Keratinocyte (primary cell): ENCODE data around the gene FAF1. TPM values are rescaled to one million over a fixed set of nuclear protein-coding genes. Genes with fewer than 3 reads are reported as not detected.
A peak's percentile ranks its signal among the peaks of the same experiment; 100 is the strongest.

Source experiments
- DNase-seq: peaks from one replicate; pipeline ENCODE4 v3.0.0-alpha.2; 2011; ENCODE audit warnings: low read depth, missing footprints, low spot score
- FAIRE-seq: peaks from 2 replicates; lab custom pipeline; 2011; peaks lifted over from hg19 to GRCh38; lab: Jason Lieb, UNC
- H2AFZ ChIP-seq: 2 replicates; pipeline ENCODE4 v1.6.0; 2012; ENCODE audit warnings: low read length, control low read depth, inconsistent platforms; ENCODE audit not compliant: control insufficient read depth
- H3K27ac ChIP-seq: 2 replicates; pipeline ENCODE4 v1.5.1; 2011; ENCODE audit warnings: low read length; ENCODE audit not compliant: control insufficient read depth, insufficient read depth
- H3K27me3 ChIP-seq: 3 replicates; pipeline ENCODE4 v1.6.0; 2011; ENCODE audit warnings: low read length; ENCODE audit not compliant: control insufficient read depth, insufficient read depth; ENCODE audit errors: extremely low read depth
- H3K36me3 ChIP-seq, 2 experiments: 2 replicates in 1 of 2; 3 replicates in 1 of 2; pipeline ENCODE4 v1.5.1; 2011; ENCODE audit warnings: low read length in 2 of 2, mild to moderate bottlenecking in 1 of 2; ENCODE audit not compliant: control insufficient read depth in 2 of 2, insufficient read depth in 2 of 2; ENCODE audit errors: extremely low read depth in 1 of 2
- H3K4me1 ChIP-seq: 3 replicates; pipeline ENCODE4 v1.5.1; 2011; ENCODE audit warnings: low read length; ENCODE audit not compliant: control insufficient read depth, insufficient read depth; ENCODE audit errors: extremely low read depth
- H3K4me2 ChIP-seq: 3 replicates; pipeline ENCODE4 v1.6.0; 2011; ENCODE audit warnings: low read depth, low read length; ENCODE audit not compliant: control insufficient read depth, insufficient read depth; ENCODE audit errors: extremely low read depth
- H3K4me3 ChIP-seq, 3 experiments: fragments of 200-600 bp in 1 of 3; sonication (generic) in 1 of 3; 2 replicates in 2 of 3; 3 replicates in 1 of 3; pipeline ENCODE4 v1.5.1; 2011 to 2016; ENCODE audit warnings: low read length in 3 of 3, mild to moderate bottlenecking in 3 of 3, control low read depth in 2 of 3, inconsistent platforms in 1 of 3, low read depth in 1 of 3, mixed read lengths in 1 of 3, mixed run types in 1 of 3, moderate library complexity in 1 of 3; ENCODE audit not compliant: control insufficient read depth in 2 of 3, insufficient read depth in 2 of 3; ENCODE audit errors: extremely low read depth in 1 of 3
- H3K79me2 ChIP-seq: 2 replicates; pipeline ENCODE4 v1.6.0; 2012; ENCODE audit warnings: low read length; ENCODE audit not compliant: control insufficient read depth, insufficient read depth
- H3K9ac ChIP-seq: 3 replicates; pipeline ENCODE4 v1.6.0; 2011; ENCODE audit warnings: low read length; ENCODE audit not compliant: control insufficient read depth, insufficient read depth; ENCODE audit errors: extremely low read depth
- H3K9me1 ChIP-seq: 3 replicates; pipeline ENCODE4 v1.6.0; 2011; ENCODE audit warnings: low read length; ENCODE audit not compliant: control insufficient read depth, insufficient read depth; ENCODE audit errors: extremely low read depth
- H3K9me3 ChIP-seq: 2 replicates; pipeline ENCODE4 v1.5.1; 2012; ENCODE audit warnings: low read depth, low read length; ENCODE audit not compliant: control insufficient read depth
- H4K20me1 ChIP-seq: 3 replicates; pipeline ENCODE4 v1.6.0; 2011; ENCODE audit warnings: low read length; ENCODE audit not compliant: control insufficient read depth, insufficient read depth; ENCODE audit errors: extremely low read depth
- EZH2 ChIP-seq: IDR thresholded peaks from one replicate; pipeline ENCODE4 v1.6.1; 2012; ENCODE audit warnings: inconsistent platforms, mild to moderate bottlenecking, low read length, moderate library complexity
- dilution Hi-C: fragments of 300-500 bp; cut with MboI; formaldehyde crosslinking; loops from one replicate; pipeline ENCODE4 v1.7.0; 2020; ENCODE audit warnings: low sequenced_read_pairs; ENCODE audit not compliant: extremely low pct_ligation_motif_present
- polyA plus RNA-seq, 5 experiments: library from polyadenylated mRNA; depleted of rRNA in 3 of 5; stranded (reverse) in 3 of 5; stranded (forward) in 1 of 5; unstranded in 1 of 5; fragments of >200 nt; gene quantifications; 1 replicate in 1 of 5; 2 replicates in 3 of 5; 3 replicates in 1 of 5; pipeline versions ENCODE4 v1.2.1 to v1.2.3, GENCODE V29; 2011 to 2012; ENCODE audit warnings: missing spikeins in 2 of 5, low read depth in 1 of 5, low replicate concordance in 1 of 5
- TF ChIP-seq, protein P1 (sequence below), 3 experiments: IDR thresholded peaks in 1 of 3; conservative IDR thresholded peaks in 1 of 3; optimal IDR thresholded peaks in 1 of 3; 2 replicates in 2 of 3; 3 replicates in 1 of 3; pipeline versions ENCODE3 to v1.5.1; 2011; ENCODE audit warnings: low read length in 3 of 3, mild to moderate bottlenecking in 3 of 3, moderate library complexity in 2 of 3, control low read depth in 1 of 3, inconsistent platforms in 1 of 3; ENCODE audit not compliant: insufficient read depth in 2 of 3; ENCODE audit errors: extremely low read depth in 1 of 3

The FAF1 gene
- polyA plus RNA-seq, 1 donor (not counting 4 experiments of a cell fraction or from before 2014, with no cell fraction given) = 33.1 TPM

- DNase-seq (no peak), FAIRE-seq (no peak)
- no peak overlapping the region for H3K4me2 ChIP-seq
- H2AFZ ChIP-seq = peak overlapping the region; percentile 38
- peaks cover 19% of the 10 kb centered on the region for H3K4me1 ChIP-seq
- H3K9me3 ChIP-seq = no peaks in the 10 kb centered on the region
- dilution Hi-C loops = no loop called here
- H4K20me1 ChIP-seq = no peaks in the 10 kb centered on the region
- no peak overlapping the region for H3K4me3 ChIP-seq
- no peak overlapping the region for H3K9ac ChIP-seq
- peaks cover 4% of the 10 kb centered on the region for H3K79me2 ChIP-seq
- no peaks in the 10 kb centered on the region for H3K27me3 ChIP-seq
- H3K36me3 ChIP-seq = no peaks in the 10 kb centered on the region
- no peak for TF ChIP-seq EZH2
- TF ChIP-seq, protein P1, sequence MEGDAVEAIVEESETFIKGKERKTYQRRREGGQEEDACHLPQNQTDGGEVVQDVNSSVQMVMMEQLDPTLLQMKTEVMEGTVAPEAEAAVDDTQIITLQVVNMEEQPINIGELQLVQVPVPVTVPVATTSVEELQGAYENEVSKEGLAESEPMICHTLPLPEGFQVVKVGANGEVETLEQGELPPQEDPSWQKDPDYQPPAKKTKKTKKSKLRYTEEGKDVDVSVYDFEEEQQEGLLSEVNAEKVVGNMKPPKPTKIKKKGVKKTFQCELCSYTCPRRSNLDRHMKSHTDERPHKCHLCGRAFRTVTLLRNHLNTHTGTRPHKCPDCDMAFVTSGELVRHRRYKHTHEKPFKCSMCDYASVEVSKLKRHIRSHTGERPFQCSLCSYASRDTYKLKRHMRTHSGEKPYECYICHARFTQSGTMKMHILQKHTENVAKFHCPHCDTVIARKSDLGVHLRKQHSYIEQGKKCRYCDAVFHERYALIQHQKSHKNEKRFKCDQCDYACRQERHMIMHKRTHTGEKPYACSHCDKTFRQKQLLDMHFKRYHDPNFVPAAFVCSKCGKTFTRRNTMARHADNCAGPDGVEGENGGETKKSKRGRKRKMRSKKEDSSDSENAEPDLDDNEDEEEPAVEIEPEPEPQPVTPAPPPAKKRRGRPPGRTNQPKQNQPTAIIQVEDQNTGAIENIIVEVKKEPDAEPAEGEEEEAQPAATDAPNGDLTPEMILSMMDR (optimal IDR thresholded peaks at IDR 0.05 in 1 of 3, IDR thresholded peaks at IDR 0.05 in 1 of 3, conservative IDR thresholded peaks at IDR 0.05 in 1 of 3; ENCODE audit: extremely low read depth in 1 of 3, insufficient read depth in 2 of 3, low read length in 3 of 3) = no peak
- H3K9me1 ChIP-seq = no peaks in the 10 kb centered on the region
- no peak overlapping the region for H3K27ac ChIP-seq
Measured at GRCh38 chr1:50974618-50974935, 14.5 kb upstream of the FAF1 start.

DNA sequence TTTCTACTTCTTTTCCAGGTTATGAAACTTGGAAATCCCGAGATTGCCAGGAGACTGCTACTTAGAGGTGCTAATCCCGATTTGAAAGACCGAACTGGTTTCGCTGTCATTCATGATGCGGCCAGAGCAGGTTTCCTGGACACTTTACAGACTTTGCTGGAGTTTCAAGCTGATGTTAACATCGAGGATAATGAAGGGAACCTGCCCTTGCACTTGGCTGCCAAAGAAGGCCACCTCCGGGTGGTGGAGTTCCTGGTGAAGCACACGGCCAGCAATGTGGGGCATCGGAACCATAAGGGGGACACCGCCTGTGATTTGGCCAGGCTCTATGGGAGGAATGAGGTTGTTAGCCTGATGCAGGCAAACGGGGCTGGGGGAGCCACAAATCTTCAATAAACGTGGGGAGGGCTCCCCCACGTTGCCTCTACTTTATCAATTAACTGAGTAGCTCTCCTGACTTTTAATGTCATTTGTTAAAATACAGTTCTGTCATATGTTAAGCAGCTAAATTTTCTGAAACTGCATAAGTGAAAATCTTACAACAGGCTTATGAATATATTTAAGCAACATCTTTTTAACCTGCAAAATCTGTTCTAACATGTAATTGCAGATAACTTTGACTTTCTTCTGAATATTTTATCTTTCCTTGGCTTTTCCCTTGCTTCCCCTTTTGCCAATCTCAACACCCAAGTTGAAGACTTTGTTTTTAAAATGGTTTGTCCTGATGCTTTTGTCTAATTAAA lies 14.0 kb upstream of the FAF1 start:
- no peak overlapping the region for H3K4me3 ChIP-seq
- H3K27ac ChIP-seq = no peak overlapping the region
- peaks cover 4% of the 10 kb centered on the region for H3K79me2 ChIP-seq
- dilution Hi-C loops = no loop called here
- no peaks in the 10 kb centered on the region for H3K27me3 ChIP-seq
- H2AFZ ChIP-seq = peak overlapping the region; percentile 38
- peaks cover 19% of the 10 kb centered on the region for H3K4me1 ChIP-seq
- TF ChIP-seq, protein P1 (optimal IDR thresholded peaks at IDR 0.05 in 1 of 3, IDR thresholded peaks at IDR 0.05 in 1 of 3, conservative IDR thresholded peaks at IDR 0.05 in 1 of 3; ENCODE audit: extremely low read depth in 1 of 3, insufficient read depth in 2 of 3, low read length in 3 of 3) = no peak
- TF ChIP-seq EZH2 = no peak
- H3K9ac ChIP-seq = no peak overlapping the region
- H3K4me2 ChIP-seq = peak overlapping the region; percentile 53
- no peaks in the 10 kb centered on the region for H4K20me1 ChIP-seq
- H3K9me1 ChIP-seq = no peaks in the 10 kb centered on the region
- FAIRE-seq = no peak
- no peaks in the 10 kb centered on the region for H3K36me3 ChIP-seq
- H3K9me3 ChIP-seq = no peaks in the 10 kb centered on the region
- no peak for DNase-seq
